Endometrial microvascular endothelial cells (primary cell): ENCODE data around the gene TM4SF4. TPM values are rescaled to one million over a fixed set of nuclear protein-coding genes. Genes with fewer than 3 reads are reported as not detected.

Source experiments
- in situ Hi-C: cut with HindIII; loops from 2 replicates; pipeline ENCODE4 v1.10.0; 2017; ENCODE audit warnings: low sequenced_read_pairs, low pct_unique_long_range_greater_than_20kb; ENCODE audit errors: inconsistent ontology term
- total RNA-seq: library from RNA; depleted of rRNA; stranded (reverse); fragments of >200 nt; gene quantifications from one replicate; pipeline ENCODE4 v1.2.3, GENCODE V29; 2015; ENCODE audit errors: inconsistent ontology term

The TM4SF4 gene
- total RNA-seq, 1 donor from 2014 or later, result not detected

DNA sequence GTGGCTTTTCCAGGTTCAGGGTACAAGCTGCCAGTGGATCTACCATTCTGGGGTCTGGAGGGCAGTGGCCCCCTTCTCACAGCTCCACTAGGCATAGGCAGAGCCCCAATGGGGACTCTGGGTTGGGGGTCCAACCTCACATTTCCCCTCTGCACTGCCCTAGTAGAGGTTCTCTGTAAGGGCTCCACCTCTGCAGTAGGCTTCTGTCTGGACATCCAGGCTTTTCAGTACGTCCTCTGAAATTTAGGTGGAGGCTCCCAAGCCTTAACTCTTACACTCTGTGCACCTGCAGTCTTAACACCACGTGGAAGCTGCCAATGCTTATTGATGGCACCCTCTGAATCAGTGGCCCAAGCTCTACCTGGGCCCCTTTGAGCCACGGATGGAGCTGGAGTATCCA is 22.5 kb upstream of the TM4SF4 start:
- in situ Hi-C loops, result no loop called here

DNA sequence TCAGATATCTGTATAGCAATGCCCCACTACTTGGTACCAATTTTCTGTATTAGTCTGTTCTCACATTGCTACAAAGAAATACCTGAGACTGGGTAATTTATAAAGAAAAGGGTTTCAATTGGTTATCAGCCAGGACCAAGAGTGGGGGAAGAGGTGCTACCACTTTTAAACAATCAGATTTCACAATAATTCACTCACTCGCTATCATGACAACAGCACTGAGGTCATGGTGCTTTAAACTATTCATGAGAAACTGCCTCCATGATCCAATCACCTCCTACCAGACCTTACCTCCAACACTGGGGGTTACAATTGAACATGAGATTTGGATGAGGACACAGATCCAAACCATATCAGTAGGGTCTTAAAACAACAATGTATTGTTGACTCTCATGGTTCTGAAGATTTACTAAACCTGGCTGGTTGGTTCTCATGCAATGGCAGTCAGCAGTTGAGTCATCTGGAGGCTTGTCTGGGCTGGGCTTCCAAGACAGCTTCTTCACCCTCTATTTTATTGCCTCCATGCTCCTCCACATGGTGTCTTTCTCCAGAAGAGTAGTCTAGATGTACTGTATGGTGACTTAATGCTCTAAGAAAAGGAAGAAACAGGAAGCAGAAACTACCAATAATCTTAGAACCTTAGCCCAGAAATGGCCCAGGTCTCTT is 21.2 kb upstream of the TM4SF4 start:
- in situ Hi-C loops, result no loop called here

DNA sequence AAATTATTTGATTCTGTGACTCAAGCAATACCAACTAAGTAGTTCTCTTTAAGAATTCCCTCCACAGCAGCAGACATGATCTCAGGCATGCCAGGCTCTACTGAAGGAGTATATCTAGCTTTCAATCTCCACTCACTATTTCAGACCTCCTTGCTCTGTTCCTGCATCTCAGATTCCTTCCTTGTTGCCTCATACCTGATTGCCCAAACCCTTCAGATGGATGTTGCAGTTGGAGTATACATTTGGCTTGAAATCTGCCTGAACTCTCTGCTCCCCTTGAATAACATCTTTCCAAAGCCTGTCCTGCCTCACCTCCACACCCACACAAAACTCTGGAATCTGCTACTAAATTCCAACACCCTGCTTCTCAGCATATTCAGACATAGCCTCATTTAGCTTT is 19.8 kb upstream of the TM4SF4 start:
- in situ Hi-C loops, result no loop called here

DNA sequence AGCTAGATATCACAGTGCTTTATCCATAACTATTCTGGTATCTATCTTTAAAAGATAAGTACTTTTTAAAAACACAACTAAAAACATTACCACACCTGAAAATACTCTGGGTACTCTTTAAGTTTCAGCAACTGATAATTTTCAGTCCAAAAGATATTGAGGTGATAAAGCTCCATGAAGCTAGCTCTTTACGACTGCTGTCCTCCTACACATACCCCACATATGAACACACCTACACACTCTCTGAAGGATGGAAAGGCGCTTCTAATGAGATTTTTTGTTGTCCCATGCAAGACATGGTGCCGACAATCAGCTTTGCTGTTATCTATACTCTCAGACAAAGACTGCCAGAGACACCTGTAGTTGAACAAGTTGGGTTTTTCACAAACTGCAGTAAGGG is 19.1 kb upstream of the TM4SF4 start:
- in situ Hi-C loops, result no loop called here

DNA sequence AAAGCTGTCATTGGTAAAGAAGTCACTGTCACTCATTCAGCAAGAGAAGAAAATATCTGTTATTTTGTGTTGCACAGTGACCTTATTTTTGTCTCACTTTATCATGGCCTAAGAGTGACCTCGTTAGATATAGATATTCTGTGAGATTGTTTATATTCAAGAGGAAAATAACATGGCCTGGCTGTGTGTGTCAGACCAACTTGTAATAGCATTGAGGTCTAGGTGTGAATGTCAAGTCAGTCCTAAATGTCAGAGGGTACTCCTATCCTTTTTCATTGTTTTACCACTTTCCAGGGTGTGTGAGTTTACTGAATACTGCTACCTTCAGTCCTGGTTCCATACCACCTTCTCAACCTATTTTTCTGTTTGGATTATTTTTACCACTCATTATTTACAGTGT is 18.5 kb upstream of the TM4SF4 start:
- in situ Hi-C loops, result no loop called here

DNA sequence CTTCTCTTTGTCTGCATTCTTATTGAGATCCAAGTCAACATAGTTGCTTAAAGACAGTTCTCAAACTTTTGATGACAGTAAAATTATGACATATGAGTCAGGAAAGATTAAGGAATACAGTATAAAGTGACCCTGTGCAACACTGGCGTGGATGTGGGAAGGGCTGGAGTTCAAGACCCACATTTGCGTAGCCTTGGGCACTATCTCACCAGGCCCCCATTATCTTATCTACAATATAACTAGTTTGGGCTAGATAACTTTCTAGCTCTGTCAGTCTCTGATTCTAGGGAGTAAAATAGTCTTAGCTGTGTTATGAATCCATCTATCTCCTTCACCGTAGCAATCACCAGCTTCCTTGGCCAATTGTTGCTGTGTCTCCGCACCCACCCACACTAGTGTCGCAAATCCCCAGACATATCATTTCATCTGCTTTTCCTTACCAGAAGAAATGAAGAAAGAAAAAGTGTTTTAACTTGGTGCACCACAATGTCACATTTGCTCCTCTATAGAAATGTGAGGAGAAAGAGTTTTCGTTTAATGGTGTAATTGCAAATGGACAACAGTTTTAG is 14.9 kb upstream of the TM4SF4 start:
- in situ Hi-C loops, result no loop called here

DNA sequence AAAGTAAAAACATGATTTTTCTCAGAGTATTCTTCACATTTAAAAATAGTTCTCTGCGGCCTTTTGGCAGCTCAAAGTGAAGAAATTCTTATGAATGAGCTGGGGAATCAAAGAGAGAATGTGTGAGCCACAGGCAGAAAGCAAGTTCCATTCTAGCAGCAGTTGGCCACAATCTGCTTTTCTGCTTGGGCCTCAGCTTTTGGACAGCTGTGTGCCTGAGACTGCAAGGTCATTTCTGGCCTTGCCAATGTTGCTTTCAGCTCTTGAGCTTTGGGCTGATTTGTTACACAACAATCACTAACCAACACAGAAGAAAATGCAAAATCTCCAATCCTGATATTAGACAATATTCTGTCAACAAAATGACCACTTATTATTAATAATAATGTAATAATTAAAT is 14.4 kb upstream of the TM4SF4 start:
- in situ Hi-C loops, result no loop called here

DNA sequence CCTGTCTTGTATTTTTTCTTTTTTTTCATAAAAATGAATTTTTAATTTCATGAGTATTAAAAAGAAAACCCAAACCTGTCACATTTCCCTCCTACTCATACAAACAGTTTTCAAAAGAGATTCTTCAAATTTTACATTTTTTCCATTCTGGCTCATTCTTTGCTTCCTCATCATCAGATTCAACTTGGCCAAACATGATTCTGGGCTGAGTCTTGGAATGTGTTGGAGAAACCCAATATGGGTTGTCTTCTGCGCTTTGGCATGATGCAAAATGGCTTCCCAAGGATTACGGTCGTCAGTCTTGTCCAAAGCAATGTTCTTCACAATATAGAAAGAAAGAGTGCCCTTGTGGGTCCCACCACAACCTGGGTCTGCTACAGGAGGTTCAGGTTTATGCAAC is 12.4 kb upstream of the TM4SF4 start:
- in situ Hi-C loops, result no loop called here

DNA sequence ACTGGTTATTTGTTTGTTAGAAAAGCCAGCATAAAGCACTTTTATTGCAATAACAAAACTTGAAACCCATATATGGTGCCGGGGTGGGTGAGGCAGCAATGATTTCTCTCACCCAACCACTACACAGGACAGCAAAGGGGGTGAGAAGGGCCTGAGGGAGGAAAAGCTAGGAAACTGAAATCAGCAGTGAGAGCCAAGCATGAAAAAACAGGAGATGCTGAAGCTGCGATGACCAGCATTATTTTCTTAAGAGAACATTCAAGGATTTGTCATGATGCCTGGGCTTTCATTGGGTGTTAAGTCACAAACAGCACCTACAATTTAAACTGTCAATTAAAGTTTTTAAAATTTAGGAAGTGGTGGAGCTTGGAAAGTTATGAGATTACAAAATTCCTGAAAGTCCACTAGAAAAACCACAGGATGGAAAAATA is 11.9 kb upstream of the TM4SF4 start:
- in situ Hi-C loops, result no loop called here

DNA sequence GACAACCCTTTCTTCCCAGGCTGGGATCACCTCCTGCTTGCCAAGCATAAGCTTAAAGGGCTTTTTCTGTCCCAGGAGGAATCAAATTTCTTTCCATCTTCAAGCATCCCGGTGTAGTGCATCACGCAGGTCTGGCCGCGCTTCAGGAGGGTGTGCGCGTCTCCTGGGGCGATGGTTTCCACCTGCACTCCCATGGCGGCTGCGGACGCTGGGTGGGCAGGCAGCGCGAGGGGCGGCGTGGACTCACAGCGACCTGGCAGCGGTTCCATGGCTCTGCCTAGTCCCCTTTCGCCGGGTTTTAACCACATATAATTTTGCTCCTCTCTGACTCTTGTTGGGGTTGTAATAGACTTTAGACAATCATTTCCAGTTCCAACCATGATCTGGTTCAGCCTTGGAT is 10.6 kb upstream of the TM4SF4 start:
- in situ Hi-C loops, result no loop called here

DNA sequence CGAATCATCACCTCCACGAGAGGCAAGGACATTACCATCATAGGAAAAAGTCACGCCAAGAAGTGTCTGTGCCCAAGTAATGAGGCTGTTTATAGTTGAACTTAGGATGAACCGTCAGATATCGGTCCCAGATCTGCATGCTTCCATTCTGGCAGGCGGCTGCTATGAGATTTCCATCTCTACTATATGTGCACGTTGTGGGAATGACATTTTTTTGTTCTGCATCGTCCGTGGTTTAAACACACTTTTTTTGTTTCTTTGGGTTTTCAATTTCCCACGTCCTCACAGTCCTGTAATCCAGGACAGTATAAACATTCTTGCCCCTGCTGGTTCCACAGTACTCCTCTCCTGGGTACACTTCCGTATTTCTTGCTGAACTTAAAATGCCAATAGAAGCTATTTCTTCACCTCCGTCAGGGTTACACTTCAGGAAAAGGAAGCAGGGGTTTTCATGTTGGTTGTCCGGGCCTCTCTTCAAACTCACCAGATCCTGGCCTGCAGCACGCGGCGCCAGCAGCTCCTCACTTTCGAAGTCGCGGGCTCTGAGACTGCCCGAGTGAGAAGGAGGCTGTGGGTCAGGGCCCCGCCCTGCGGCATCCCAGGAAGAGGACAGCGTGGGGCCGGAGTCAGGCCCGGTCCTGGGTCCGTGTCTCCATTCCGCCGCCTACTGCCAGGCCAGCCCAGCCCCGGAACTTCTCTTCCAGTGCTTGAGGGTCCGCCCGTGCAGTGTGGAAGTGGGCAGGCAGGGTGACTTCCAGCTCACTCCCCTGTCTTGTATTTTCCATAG is 9.8 kb upstream of the TM4SF4 start:
- in situ Hi-C loops, result no loop called here

DNA sequence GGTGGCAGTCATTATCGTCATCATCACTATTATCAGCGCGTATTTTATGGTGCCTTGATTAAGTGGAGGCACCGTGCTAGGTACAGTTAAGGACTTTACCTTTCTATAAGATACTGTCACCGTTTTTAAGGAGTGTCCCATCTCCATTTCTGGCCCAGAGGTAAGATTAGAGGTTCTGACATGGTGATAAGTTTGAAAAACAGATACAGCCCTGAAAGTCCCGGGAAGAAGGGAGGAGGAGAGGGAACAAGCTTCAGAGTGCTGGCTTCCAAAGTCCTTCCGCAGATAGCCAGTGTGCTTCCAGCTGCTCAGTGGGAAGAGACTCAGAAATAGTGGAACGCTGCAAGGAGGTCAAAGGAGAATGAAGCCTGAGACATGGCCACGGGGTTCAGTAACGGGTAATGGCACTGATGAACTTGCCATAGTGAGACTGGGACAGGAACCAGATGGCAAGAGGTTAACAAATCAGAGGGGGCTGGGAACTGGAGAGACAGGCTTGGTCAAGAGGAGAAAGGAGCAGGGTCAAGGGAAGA is 9.1 kb upstream of the TM4SF4 start:
- in situ Hi-C loops, result no loop called here

DNA sequence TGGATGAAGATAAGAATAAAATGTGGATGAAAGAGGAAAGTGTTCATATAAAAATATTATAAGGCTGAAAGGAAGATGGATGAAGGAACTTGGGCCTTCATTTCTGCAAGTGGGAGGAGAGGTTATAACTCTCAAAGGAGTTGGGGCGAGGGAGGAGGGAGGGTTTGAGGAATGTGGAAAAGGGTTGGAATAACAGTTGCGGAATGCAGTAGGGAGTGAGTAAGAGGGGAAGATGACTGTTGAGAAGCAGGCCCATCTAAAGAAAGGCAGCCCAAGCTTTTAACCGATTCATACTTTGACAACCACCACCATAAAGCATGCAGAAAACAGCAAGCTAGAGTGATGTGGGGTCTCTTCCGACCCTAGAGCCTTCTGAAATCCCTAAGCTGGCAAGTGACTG is 8.3 kb upstream of the TM4SF4 start:
- in situ Hi-C loops, result no loop called here

DNA sequence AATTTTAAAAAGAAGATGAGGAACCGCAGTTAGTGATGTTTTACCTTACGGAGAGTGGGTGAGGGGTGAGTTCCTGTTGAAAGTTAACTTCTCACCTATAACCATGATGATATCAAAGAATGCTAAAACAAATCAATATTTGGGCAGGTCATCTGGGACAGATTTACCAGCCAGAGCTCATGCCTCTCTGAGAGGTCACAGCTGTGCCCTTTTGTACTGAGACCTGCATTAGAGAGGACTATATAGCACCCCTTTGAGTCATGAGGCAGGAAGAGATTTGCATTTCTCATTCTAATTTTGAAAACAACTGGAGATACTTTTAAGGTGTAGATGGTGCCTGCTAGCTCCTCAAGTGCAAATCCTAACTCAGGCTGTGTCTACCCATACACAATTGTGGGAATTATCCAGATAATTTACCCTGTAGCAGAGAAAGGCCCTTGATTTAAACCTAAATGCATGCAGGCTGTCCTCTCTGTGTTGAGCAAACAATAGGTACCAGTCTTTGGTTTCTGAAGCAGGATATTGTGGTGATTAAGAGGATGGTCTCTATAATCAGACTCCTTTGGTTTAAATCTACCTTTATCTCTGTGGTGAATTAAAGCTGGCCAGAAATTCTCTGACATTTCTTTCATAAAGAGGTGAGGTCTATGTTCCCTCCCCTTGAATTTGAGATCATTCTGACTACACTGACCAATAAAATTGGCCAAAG is 5.8 kb upstream of the TM4SF4 start:
- in situ Hi-C loops, result no loop called here

DNA sequence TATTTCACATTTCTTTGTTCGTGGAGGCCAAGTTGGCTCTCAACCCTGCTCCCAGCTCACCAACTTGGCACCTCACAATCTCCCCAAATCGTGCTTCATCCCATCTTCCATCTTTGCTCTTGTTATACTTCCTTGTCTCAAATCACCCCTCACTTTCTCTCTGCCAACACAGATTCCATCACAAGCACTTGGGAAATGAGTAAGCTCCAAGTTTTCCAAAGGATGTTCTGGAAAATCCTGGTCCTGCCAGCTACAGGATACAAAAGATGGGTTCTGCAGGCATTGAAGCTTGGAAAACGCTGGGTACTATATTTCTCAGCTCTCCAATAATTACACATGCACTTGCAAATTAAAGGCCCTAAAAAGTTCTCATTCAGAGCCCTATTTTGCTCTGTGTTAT is 4.1 kb upstream of the TM4SF4 start:
- in situ Hi-C loops, result no loop called here

DNA sequence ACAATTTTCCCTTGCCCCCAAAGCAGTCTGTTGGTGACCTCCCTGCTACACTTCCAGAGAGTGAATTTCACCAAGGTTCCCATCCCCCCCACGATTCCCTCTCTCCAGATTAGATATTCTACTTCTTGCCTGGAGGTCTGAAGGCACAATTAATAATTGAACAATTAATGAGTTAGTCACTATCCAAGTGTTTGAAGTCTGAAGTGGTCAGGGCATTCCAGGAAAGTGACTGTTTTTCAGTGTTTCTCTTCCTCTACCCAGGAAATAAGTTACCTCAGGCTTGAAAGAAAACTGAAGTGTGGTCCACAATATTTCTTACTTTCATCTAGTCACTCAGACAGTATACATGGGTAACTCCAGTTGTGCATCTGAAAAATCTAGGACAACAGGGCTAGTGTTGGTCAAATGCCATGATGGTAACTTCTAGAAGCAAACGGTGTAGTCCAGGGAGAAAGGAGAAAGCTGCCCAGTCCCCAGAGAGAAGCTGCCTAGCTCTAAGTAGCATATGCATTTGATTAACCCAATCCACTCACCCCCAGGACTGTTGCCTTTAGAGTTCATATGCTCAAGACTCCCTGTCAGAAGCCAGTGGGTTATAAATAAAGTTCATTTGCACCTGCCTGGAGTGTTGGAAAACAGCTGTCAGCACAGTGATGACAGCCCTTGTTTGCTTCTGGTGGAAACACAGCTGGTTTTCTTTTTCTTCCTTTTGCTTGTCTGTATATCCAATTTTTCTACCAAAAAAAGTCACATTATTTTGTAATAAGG is 2.3 kb upstream of the TM4SF4 start:
- in situ Hi-C loops, result no loop called here

DNA sequence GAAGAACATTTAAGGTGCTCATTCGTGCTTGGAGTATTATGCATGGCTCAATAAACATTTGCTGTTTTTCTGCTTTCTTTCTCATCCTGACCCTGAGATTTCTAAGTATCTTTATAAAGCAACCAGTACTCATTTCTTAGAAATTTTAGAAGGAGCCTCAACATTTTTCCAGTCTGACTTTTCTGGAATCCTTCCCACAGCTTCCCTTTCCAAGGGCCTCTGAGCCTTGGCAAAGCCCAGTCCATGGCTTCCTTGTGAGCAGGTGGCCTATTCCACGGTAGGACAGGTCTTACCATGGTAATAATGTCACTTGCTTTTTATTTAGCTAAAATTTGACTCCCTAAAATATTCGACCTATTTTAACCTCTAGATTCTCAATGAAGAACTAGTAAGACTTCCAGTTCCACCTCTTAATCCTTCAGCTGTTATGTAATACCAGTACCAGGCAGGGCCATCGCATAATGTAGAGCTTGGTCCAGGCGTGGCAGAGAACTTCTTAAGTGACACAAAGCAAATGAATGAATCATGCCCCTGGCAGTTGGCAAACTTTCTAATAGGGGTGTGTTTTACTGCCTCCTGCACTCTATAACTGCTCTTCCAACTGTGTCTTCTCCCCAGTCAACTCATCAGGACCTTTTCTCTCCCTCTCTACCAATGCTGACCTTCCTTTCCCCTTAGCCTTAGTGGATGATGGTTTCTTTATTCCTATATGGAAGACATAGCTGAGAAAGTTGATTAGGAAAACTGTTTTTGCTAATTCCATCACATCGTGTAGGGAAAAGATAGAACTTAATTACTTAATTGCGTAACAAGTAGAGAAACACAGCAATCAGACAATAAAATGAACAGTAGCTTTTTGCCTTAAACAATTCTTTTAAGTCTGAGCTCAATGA is 894 bp upstream of the TM4SF4 start:
- in situ Hi-C loops, result no loop called here
